HFFc6 (cell line): Measurements from ENCODE around the gene MARVELD3. TPM values are rescaled to one million over a fixed set of nuclear protein-coding genes. Genes with fewer than 3 reads are reported as not detected.

Experiments used
- DNase-seq: peaks from one replicate; pipeline ENCODE4 v3.0.0-alpha.2; 2018
- H3K27ac Mint-ChIP-seq: 2 replicates; pipeline ENCODE4 v1.8.0; 2020; ENCODE audit warnings: mild to moderate bottlenecking, mixed read lengths
- H3K27me3 Mint-ChIP-seq: 2 replicates; pipeline ENCODE4 v1.8.0; 2021; ENCODE audit warnings: mild to moderate bottlenecking, moderate library complexity, mixed read lengths; ENCODE audit not compliant: insufficient read depth
- H3K36me3 Mint-ChIP-seq: 2 replicates; pipeline ENCODE4 v1.8.0; 2021; ENCODE audit warnings: low read depth, mixed read lengths
- H3K4me1 Mint-ChIP-seq: 2 replicates; pipeline ENCODE4 v1.8.0; 2020; ENCODE audit warnings: low read depth, mixed read lengths
- H3K4me3 Mint-ChIP-seq: 2 replicates; pipeline ENCODE4 v1.8.0; 2020; ENCODE audit warnings: mild to moderate bottlenecking, moderate library complexity, mixed read lengths
- H3K9me3 Mint-ChIP-seq: 2 replicates; pipeline ENCODE4 v1.8.0; 2020; ENCODE audit warnings: mild to moderate bottlenecking, mixed read lengths
- total RNA-seq, 6 experiments: library from RNA; stranded (reverse); fragmentation: NEBNext Ultra II Directional; extraction: Animal tissue kit (Norgen Biotek cat#: 25700); gene quantifications; 2 replicates in 1 of 6; 3 replicates in 5 of 6; pipeline ENCODE4 v1.2.3, GENCODE V29; 2021
- TF ChIP-seq, protein P1 (sequence below): fragments of 200-600 bp; sonication (generic); IDR thresholded peaks from 2 replicates; pipeline ENCODE4 v1.5.0; 2021; ENCODE audit warnings: antibody characterized with exemption, mild to moderate bottlenecking

MARVELD3 gene
- total RNA-seq, 6 experiments from 2014 or later = not detected

DNA sequence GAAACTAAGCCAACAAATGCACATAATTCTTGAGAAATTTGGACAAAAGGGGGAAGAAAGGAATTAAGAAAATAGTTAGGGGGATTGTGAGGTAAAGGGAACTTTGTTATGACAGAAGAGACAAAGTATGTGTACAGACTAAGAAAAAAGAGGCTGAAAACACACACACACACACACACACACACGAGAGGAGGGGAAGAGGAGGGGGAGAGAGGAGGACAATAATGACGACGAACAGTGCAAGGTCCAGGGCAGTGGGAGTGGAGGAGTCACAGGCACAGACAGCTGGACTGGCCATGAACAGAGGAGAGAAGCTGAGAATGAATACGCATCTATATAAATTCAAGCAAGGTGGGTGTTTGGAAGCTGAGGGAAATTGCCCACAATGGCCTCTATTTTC is 44.6 kb downstream of the MARVELD3 start:
- no peak overlapping the region for H3K27ac Mint-ChIP-seq
- H3K4me3 Mint-ChIP-seq = no peak overlapping the region
- peaks cover 23% of the 10 kb centered on the region for H3K36me3 Mint-ChIP-seq
- no peaks in the 10 kb centered on the region; the same call in 1 of the 2 replicates for H3K27me3 Mint-ChIP-seq
- no peaks in the 10 kb centered on the region for H3K4me1 Mint-ChIP-seq
- TF ChIP-seq, protein P1, sequence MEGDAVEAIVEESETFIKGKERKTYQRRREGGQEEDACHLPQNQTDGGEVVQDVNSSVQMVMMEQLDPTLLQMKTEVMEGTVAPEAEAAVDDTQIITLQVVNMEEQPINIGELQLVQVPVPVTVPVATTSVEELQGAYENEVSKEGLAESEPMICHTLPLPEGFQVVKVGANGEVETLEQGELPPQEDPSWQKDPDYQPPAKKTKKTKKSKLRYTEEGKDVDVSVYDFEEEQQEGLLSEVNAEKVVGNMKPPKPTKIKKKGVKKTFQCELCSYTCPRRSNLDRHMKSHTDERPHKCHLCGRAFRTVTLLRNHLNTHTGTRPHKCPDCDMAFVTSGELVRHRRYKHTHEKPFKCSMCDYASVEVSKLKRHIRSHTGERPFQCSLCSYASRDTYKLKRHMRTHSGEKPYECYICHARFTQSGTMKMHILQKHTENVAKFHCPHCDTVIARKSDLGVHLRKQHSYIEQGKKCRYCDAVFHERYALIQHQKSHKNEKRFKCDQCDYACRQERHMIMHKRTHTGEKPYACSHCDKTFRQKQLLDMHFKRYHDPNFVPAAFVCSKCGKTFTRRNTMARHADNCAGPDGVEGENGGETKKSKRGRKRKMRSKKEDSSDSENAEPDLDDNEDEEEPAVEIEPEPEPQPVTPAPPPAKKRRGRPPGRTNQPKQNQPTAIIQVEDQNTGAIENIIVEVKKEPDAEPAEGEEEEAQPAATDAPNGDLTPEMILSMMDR = no peak
- H3K9me3 Mint-ChIP-seq = no peaks in the 10 kb centered on the region
- DNase-seq = no peak

DNA sequence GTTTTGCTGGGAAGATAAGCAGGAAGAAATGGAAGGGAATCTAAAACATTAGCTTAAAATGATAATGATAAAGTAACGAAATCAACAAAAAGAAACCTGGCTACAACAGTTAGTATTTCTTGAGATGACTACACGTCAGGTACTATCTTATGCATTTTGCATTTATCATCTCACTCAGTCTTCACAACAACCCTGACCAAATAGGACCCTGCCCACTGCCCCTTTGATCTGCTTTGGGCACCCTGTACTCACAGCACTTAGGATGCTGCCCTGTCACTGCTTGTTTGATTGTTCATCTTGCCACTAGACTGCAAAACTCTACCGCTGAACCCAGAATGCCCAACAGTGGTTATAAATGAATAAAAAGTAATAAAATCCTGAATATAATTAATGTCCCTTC is 45.2 kb downstream of the MARVELD3 start:
- no peak for DNase-seq
- Mint-ChIP-seq H3K27me3 (no peaks in the 10 kb centered on the region; the same call in 1 of the 2 replicates), H3K9me3 (no peaks in the 10 kb centered on the region), H3K4me3 (no peak overlapping the region), H3K4me1 (no peaks in the 10 kb centered on the region), H3K27ac (no peak overlapping the region), H3K36me3 (peaks cover 23% of the 10 kb centered on the region)
- TF ChIP-seq, protein P1 = no peak

DNA sequence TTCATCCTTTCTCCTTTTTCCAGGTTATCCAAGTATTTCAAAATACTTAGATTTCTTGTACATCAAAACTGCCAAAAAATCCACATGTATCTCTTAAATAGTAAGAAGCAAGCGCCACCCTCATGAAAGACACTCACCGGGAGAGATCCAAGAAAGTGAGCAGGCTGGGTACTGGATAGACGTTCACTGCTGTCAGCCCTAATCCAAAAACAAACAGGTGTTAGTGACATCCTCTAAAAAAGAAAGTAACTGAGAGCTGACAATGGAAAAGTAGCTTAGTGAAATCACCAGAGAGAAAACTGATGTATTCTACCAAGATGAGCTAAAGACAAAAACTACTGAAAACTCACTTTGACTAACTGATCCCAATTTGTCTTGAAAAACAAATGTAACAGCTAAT is 46.1 kb downstream of the MARVELD3 start:
- DNase-seq = no peak
- no peaks in the 10 kb centered on the region for H3K9me3 Mint-ChIP-seq
- TF ChIP-seq, protein P1 = no peak
- no peaks in the 10 kb centered on the region; the same call in 1 of the 2 replicates for H3K27me3 Mint-ChIP-seq
- peaks cover 20% of the 10 kb centered on the region for H3K36me3 Mint-ChIP-seq
- no peak overlapping the region for H3K4me3 Mint-ChIP-seq
- no peaks in the 10 kb centered on the region for H3K4me1 Mint-ChIP-seq
- H3K27ac Mint-ChIP-seq = no peak overlapping the region

DNA sequence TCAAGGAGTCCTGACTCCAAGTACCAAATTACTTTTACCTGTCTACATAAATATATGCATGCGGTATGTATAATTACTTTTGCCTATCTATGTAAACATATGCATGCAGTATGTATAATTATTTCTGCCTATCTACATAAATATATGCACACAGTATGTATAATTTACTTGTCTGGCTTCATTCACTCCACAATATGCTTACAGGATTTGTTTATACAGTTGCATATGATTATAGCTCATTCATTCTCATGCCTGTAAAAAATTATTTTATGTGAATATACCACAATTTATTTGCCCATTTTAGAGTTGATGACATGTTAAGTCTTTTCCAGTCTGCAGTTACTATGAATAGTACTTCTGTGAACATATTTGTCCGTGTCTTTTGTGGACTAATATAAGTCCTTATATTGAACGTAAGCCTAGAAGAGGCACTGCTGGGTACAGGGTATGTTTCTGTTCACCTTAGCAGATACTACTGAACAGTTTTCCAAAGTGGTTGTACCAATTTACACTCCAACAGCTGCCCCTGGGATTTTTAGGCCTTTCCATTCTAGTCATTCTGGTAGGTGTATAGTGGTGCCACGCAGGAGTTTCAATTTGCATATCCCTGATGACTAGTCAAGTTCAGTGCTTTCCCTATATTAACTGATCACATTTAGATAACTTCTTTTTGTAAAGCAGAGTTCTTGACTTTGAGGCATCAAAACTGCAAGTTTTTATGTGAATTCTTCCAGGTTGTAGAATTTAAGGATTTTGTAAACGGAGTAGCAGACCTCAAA is 47.0 kb downstream of the MARVELD3 start:
- H3K9me3 Mint-ChIP-seq = no peaks in the 10 kb centered on the region
- H3K4me3 Mint-ChIP-seq = no peak overlapping the region
- H3K36me3 Mint-ChIP-seq = peaks cover 18% of the 10 kb centered on the region; the same call in 1 of the 2 replicates
- TF ChIP-seq, protein P1 = no peak
- no peaks in the 10 kb centered on the region for H3K27me3 Mint-ChIP-seq
- no peak for DNase-seq
- no peaks in the 10 kb centered on the region for H3K4me1 Mint-ChIP-seq
- no peak overlapping the region for H3K27ac Mint-ChIP-seq

DNA sequence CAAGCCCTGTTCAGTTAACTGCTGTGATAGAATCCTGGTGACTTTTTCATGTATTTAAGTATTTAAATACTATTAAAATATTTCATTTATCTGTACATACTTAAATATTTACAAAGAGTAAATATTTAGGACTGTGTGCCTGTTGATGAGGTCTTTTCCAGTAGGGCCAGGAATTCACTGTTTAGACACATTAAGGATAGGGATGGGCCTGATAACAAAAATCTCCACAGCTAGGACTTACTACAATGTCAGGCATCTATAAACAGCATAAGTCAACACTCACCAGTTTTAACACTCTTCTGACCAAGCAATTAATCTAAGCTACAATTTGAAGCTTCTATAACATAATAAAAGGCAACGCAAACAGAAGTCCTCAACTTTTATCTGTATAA is 47.6 kb downstream of the MARVELD3 start:
- TF ChIP-seq, protein P1 = no peak
- Mint-ChIP-seq H3K9me3 (no peaks in the 10 kb centered on the region), H3K36me3 (peaks cover 18% of the 10 kb centered on the region; the same call in 1 of the 2 replicates), H3K4me1 (no peaks in the 10 kb centered on the region), H3K27me3 (no peaks in the 10 kb centered on the region), H3K27ac (no peak overlapping the region), H3K4me3 (no peak overlapping the region)
- DNase-seq = no peak
